ENCODE measurements around the gene PARP15. TPM values are rescaled to one million over a fixed set of nuclear protein-coding genes. Genes with fewer than 3 reads are reported as not detected.

The PARP15 gene
- total RNA-seq, 2 experiments from 2014 or later = 41.6 to 41.8 TPM

- peaks cover 4% of the 10 kb centered on the region for H3K4me1 Mint-ChIP-seq (ENCODE audit: low read depth)
- POLR2A ChIA-PET = interaction anchor here (0.6 kb wide), 1 partner anchor 1025 kb away, joined by 3 read pairs; no protein-coding TSS in a partner anchor
- H3K27ac ChIP-seq (ENCODE audit: low read depth in 1 of 2, low read length in 2 of 2) = no peak overlapping the region
- peaks cover 2% of the 10 kb centered on the region for H3K9me3 Mint-ChIP-seq
- ATAC-seq (ENCODE audit: poor library complexity) (no peak), DNase-seq (no peak)
- H3K4me3 Mint-ChIP-seq = no peak overlapping the region
- no peak overlapping the region for H3K4me3 ChIP-seq (ENCODE audit: low read length)
- H3K27me3 Mint-ChIP-seq = no peaks in the 10 kb centered on the region
- no peaks in the 10 kb centered on the region for H3K4me1 ChIP-seq (ENCODE audit: insufficient read depth, low read length)
- CTCF ChIA-PET = no interaction called here
- TF ChIP-seq, protein P1, sequence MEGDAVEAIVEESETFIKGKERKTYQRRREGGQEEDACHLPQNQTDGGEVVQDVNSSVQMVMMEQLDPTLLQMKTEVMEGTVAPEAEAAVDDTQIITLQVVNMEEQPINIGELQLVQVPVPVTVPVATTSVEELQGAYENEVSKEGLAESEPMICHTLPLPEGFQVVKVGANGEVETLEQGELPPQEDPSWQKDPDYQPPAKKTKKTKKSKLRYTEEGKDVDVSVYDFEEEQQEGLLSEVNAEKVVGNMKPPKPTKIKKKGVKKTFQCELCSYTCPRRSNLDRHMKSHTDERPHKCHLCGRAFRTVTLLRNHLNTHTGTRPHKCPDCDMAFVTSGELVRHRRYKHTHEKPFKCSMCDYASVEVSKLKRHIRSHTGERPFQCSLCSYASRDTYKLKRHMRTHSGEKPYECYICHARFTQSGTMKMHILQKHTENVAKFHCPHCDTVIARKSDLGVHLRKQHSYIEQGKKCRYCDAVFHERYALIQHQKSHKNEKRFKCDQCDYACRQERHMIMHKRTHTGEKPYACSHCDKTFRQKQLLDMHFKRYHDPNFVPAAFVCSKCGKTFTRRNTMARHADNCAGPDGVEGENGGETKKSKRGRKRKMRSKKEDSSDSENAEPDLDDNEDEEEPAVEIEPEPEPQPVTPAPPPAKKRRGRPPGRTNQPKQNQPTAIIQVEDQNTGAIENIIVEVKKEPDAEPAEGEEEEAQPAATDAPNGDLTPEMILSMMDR (IDR thresholded peaks at IDR 0.05) = no peak
- intact Hi-C loops (cut with DNase I, micrococcal nuclease) = no loop called here
- H3K27ac Mint-ChIP-seq = no peak overlapping the region
- H3K36me3 ChIP-seq (ENCODE audit: insufficient read depth, low read length) = no peaks in the 10 kb centered on the region
- H3K9me3 ChIP-seq (ENCODE audit: control insufficient read depth in 1 of 2, insufficient read depth in 1 of 2, low read length in 2 of 2) = no peaks in the 10 kb centered on the region
- H3K27me3 ChIP-seq (ENCODE audit: control insufficient read depth in 1 of 2, insufficient read depth in 2 of 2, low read length in 2 of 2) = no peaks in the 10 kb centered on the region
- H3K36me3 Mint-ChIP-seq (ENCODE audit: low read depth) = peaks cover 32% of the 10 kb centered on the region
These were observed 20.7 kb downstream of the PARP15 start for GRCh38 chr3:122598151-122598550.

DNA sequence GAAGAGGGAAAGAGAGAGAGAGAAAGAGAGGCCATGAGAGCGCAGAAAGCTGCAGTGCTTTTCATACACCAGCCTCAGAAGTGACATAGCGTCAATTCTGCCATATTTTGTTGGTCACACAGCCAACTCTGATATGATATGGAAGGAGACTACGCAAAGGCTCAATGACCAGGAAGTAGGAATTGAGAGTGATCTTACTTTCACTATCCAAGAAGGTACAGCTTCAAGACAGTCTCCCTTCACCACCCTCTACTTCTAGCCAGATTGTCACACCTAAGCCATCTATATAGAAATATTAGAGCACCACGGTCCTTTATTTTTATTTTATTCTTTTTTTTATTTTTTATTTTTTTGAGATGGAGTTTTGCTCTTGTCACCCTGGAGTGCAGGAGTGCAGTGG is 21.1 kb downstream of the PARP15 start:
- H3K27ac ChIP-seq (ENCODE audit: low read depth in 1 of 2, low read length in 2 of 2) = no peak overlapping the region
- no peak overlapping the region for H3K4me3 Mint-ChIP-seq
- no peaks in the 10 kb centered on the region for H3K36me3 ChIP-seq (ENCODE audit: insufficient read depth, low read length)
- ATAC-seq (ENCODE audit: poor library complexity) = no peak
- no peak overlapping the region for H3K27ac Mint-ChIP-seq
- peaks cover 4% of the 10 kb centered on the region for H3K4me1 Mint-ChIP-seq (ENCODE audit: low read depth)
- peaks cover 32% of the 10 kb centered on the region for H3K36me3 Mint-ChIP-seq (ENCODE audit: low read depth)
- H3K4me1 ChIP-seq (ENCODE audit: insufficient read depth, low read length) = no peaks in the 10 kb centered on the region
- H3K9me3 Mint-ChIP-seq = peaks cover 2% of the 10 kb centered on the region
- no peaks in the 10 kb centered on the region for H3K9me3 ChIP-seq (ENCODE audit: control insufficient read depth in 1 of 2, insufficient read depth in 1 of 2, low read length in 2 of 2)
- no peak for DNase-seq
- ChIA-PET CTCF (no interaction called here), POLR2A (interaction anchor here (1.2 kb wide), 1 partner anchor 42 kb away, joined by 3 read pairs; no protein-coding TSS in a partner anchor)
- H3K4me3 ChIP-seq (ENCODE audit: low read length) = no peak overlapping the region
- H3K27me3 Mint-ChIP-seq = no peaks in the 10 kb centered on the region
- TF ChIP-seq, protein P1 (IDR thresholded peaks at IDR 0.05) = no peak
- no peaks in the 10 kb centered on the region for H3K27me3 ChIP-seq (ENCODE audit: control insufficient read depth in 1 of 2, insufficient read depth in 2 of 2, low read length in 2 of 2)
- intact Hi-C loops (cut with DNase I, micrococcal nuclease) = no loop called here

- Mint-ChIP-seq H3K27ac (no peak overlapping the region), H3K4me1 (ENCODE audit: low read depth) (peaks cover 4% of the 10 kb centered on the region), H3K4me3 (no peak overlapping the region), H3K9me3 (no peaks in the 10 kb centered on the region), H3K36me3 (ENCODE audit: low read depth) (peaks cover 16% of the 10 kb centered on the region), H3K27me3 (no peaks in the 10 kb centered on the region)
- intact Hi-C loops (cut with DNase I, micrococcal nuclease) = no loop called here
- DNase-seq (no peak), ATAC-seq (ENCODE audit: poor library complexity) (no peak)
- H3K27me3 ChIP-seq (ENCODE audit: control insufficient read depth in 1 of 2, insufficient read depth in 2 of 2, low read length in 2 of 2) = no peaks in the 10 kb centered on the region
- ChIA-PET CTCF (no interaction called here), POLR2A (no interaction called here)
- TF ChIP-seq, protein P1 (IDR thresholded peaks at IDR 0.05) = no peak
- H3K27ac ChIP-seq (ENCODE audit: low read depth in 1 of 2, low read length in 2 of 2) = no peak overlapping the region
- H3K4me3 ChIP-seq (ENCODE audit: low read length) = no peak overlapping the region
- no peaks in the 10 kb centered on the region for H3K36me3 ChIP-seq (ENCODE audit: insufficient read depth, low read length)
- no peaks in the 10 kb centered on the region for H3K9me3 ChIP-seq (ENCODE audit: control insufficient read depth in 1 of 2, insufficient read depth in 1 of 2, low read length in 2 of 2)
- H3K4me1 ChIP-seq (ENCODE audit: insufficient read depth, low read length) = no peaks in the 10 kb centered on the region
These were observed 24.7 kb downstream of the PARP15 start for GRCh38 chr3:122602011-122602710.

Data from CD4-positive, alpha-beta T cell (primary cell).